ENCODE results near the gene MRPL28. TPM values are rescaled to one million over a fixed set of nuclear protein-coding genes. Genes with fewer than 3 reads are reported as not detected.
"Not testable (repeated sequence)": the region's sequence is repeated elsewhere in the genome, so short reads cannot be mapped to it uniquely, and the experiment has no call there.

The MRPL28 gene
- total and polyA plus RNA-seq, 2 donors from 2014 or later, result 59.1 to 201 TPM

DNA sequence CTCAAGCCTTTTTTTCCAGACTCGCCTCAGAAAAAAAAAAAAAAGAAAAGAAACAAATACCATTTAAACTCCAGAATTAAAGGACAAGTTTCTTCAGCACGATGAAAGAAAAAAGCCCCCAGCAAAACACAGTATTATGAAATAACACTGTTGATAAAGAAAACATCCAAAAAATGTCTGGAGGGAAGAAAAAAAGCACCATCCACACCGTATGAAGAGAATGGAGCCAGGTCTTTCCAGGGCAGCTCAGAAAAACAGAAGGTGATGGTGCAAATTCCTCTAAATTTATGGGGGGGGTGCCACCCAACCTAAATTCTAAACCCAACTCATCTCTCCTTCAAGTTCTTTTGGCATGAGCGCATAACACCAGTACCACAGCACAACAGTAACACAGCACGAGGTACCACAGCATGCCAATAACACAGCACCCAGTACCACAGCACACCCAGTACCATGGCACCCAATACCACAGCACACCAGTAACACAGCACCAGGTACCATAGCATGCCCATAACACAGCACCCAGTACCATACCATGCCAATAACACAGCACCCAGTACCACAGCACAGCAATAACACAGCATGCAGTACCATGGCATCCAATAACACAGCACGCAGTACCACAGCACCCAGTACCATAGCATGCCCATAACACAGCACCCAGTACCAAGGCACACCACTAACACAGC lies 36.8 kb downstream of the MRPL28 start:
- H3K4me3 ChIP-seq (ENCODE audit: low read length in 3 of 3), result no peak overlapping the region
- H3K4me1 ChIP-seq (ENCODE audit: control insufficient read depth in 2 of 3, insufficient read depth in 2 of 3, low read depth in 1 of 3, low read length in 3 of 3), result peaks cover 0 to 4% (median 0%) of the 10 kb centered on the region in 3 donors
- no peak for DNase-seq
- H3K27me3 ChIP-seq (ENCODE audit: control insufficient read depth, insufficient read depth, low read length), result no peaks in the 10 kb centered on the region
- H3K27ac ChIP-seq (ENCODE audit: low read depth in 2 of 2, low read length in 2 of 2), result no peak overlapping the region
- no peak overlapping the region for H3K9ac ChIP-seq (ENCODE audit: low read length in 3 of 3)
- intact Hi-C loops (cut with DNase I), result no loop called here
- H3K36me3 ChIP-seq (ENCODE audit: control insufficient read depth in 2 of 3, insufficient read depth in 3 of 3, low read length in 3 of 3), result no peaks in the 10 kb centered on the region
- H3K9me3 ChIP-seq (ENCODE audit: control insufficient read depth in 2 of 3, insufficient read depth in 1 of 3, low read length in 3 of 3), result no peaks in the 10 kb centered on the region
- TF ChIP-seq, protein P1, sequence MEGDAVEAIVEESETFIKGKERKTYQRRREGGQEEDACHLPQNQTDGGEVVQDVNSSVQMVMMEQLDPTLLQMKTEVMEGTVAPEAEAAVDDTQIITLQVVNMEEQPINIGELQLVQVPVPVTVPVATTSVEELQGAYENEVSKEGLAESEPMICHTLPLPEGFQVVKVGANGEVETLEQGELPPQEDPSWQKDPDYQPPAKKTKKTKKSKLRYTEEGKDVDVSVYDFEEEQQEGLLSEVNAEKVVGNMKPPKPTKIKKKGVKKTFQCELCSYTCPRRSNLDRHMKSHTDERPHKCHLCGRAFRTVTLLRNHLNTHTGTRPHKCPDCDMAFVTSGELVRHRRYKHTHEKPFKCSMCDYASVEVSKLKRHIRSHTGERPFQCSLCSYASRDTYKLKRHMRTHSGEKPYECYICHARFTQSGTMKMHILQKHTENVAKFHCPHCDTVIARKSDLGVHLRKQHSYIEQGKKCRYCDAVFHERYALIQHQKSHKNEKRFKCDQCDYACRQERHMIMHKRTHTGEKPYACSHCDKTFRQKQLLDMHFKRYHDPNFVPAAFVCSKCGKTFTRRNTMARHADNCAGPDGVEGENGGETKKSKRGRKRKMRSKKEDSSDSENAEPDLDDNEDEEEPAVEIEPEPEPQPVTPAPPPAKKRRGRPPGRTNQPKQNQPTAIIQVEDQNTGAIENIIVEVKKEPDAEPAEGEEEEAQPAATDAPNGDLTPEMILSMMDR (IDR thresholded peaks at IDR 0.05; ENCODE audit: borderline replicate concordance, extremely low read depth, insufficient read depth), result no peak
- FAIRE-seq, result no peak

DNA sequence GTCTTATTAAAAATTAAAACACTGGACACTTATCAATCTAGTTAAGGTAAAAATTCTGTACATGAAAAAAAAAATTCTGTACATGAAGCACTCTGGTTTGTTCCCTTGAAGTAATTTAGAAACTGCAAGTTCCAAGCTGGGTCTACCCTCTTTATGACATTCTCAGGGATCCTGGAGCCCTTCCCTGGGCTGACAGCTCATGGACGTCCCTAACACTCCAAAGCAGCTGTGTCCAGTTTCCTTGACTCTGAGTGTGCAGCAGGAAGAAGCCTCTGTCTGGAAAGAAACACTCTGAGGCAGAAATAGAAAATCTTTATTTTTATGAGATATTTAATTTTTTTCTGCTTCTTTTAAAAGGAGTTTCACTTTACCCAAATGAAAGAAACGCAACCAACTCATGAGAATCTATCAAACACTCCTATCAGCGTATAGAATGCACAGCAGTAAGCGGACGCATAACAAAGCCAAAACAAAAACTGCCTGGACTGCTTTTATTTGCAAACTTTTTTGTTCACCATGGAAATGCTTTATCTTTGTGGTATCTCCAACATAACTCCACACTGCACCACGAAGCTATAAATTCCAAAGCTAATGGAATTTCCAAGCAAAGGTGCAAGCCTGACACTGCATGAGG lies 39.0 kb downstream of the MRPL28 start:
- H3K9me3 ChIP-seq (ENCODE audit: control insufficient read depth in 2 of 3, insufficient read depth in 1 of 3, low read length in 3 of 3); H3K36me3 ChIP-seq (ENCODE audit: control insufficient read depth in 2 of 3, insufficient read depth in 3 of 3, low read length in 3 of 3); H3K9ac ChIP-seq (ENCODE audit: low read length in 3 of 3); FAIRE-seq; intact Hi-C loops (cut with DNase I); H3K27me3 ChIP-seq (ENCODE audit: control insufficient read depth, insufficient read depth, low read length); H3K27ac ChIP-seq (ENCODE audit: low read depth in 2 of 2, low read length in 2 of 2); H3K4me3 ChIP-seq (ENCODE audit: low read length in 3 of 3): not testable (repeated sequence)
- H3K4me1 ChIP-seq (ENCODE audit: control insufficient read depth in 2 of 3, insufficient read depth in 2 of 3, low read depth in 1 of 3, low read length in 3 of 3), result peaks cover 0 to 12% (median 5%) of the 10 kb centered on the region in 3 donors
- DNase-seq, result peak in 1 of 5 donors; percentile 73

DNA sequence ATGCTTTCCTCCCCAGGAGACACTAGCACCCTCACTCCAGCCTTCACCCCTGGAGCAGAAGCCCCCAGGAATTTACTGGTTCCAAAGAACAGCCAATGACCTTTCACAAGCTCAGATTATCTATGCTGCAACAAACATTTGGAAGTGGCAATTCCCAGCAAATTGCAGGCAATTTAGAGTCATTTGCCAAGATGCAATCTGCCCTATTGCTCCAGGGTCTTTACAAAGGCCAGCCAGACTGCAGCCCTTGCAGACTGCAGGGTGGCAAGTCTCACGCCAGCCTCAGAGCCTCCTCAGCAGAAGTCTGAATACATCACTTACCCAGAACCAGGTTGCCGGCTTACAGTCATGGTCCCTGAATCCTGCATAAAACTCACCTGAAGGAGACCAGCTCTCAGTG lies 39.6 kb downstream of the MRPL28 start:
- intact Hi-C loops (cut with DNase I), result no loop called here
- Histone ChIP-seq H3K4me1 (ENCODE audit: control insufficient read depth in 2 of 3, insufficient read depth in 2 of 3, low read depth in 1 of 3, low read length in 3 of 3) (peaks cover 0 to 12% (median 5%) of the 10 kb centered on the region in 3 donors), H3K9me3 (ENCODE audit: control insufficient read depth in 2 of 3, insufficient read depth in 1 of 3, low read length in 3 of 3) (no peaks in the 10 kb centered on the region), H3K36me3 (ENCODE audit: control insufficient read depth in 2 of 3, insufficient read depth in 3 of 3, low read length in 3 of 3) (no peaks in the 10 kb centered on the region), H3K27me3 (ENCODE audit: control insufficient read depth, insufficient read depth, low read length) (no peaks in the 10 kb centered on the region), H3K27ac (ENCODE audit: low read depth in 2 of 2, low read length in 2 of 2) (no peak overlapping the region), H3K4me3 (ENCODE audit: low read length in 3 of 3) (no peak overlapping the region), H3K9ac (ENCODE audit: low read length in 3 of 3) (no peak overlapping the region)
- TF ChIP-seq, protein P1 (IDR thresholded peaks at IDR 0.05; ENCODE audit: borderline replicate concordance, extremely low read depth, insufficient read depth), result no peak
- FAIRE-seq (no peak), DNase-seq (no peak)

DNA sequence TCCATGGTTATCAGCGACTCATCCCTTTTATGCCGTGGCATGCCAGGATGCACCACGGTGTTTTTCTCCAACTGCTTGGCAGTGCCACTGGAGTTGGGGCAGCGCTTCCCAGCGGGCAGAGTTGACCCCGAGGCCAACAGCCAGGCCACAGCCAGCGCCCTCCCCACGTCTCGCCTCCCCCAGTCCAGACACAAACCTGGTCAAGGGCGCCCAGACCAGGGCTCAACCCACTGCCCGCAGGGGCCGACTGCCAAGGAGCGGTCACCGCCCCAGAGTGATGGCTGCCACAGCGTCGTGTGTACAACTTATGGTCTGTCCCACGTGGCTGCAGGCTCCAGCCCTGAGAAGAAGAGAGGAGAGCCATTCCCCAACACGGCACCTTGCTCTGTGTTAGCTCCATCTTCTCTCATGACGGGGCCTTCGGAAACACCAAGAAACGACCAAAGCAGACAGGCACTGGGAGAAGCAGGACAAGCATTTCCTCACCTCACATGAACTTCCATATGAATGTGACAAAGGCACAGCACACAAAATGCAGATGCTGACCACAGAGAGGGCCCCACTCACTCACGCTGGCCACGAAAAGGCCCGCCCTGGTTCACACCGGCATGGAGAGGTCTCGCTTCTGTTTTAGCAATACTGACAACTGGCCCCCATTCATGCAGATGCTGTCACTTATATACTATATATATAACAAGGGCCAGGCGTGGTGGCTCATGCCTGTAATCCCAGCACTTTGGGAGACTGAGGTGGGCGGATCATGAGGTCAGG lies 44.8 kb downstream of the MRPL28 start:
- Histone ChIP-seq H3K9ac (ENCODE audit: low read length in 3 of 3) (no peak overlapping the region), H3K36me3 (ENCODE audit: control insufficient read depth in 2 of 3, insufficient read depth in 3 of 3, low read length in 3 of 3) (no peaks in the 10 kb centered on the region), H3K27ac (ENCODE audit: low read depth in 2 of 2, low read length in 2 of 2) (no peak overlapping the region), H3K4me3 (ENCODE audit: low read length in 3 of 3) (no peak overlapping the region), H3K4me1 (ENCODE audit: control insufficient read depth in 2 of 3, insufficient read depth in 2 of 3, low read depth in 1 of 3, low read length in 3 of 3) (peaks cover 0 to 8% (median 5%) of the 10 kb centered on the region in 3 donors), H3K27me3 (ENCODE audit: control insufficient read depth, insufficient read depth, low read length) (no peaks in the 10 kb centered on the region), H3K9me3 (ENCODE audit: control insufficient read depth in 2 of 3, insufficient read depth in 1 of 3, low read length in 3 of 3) (no peaks in the 10 kb centered on the region)
- TF ChIP-seq, protein P1 (IDR thresholded peaks at IDR 0.05; ENCODE audit: borderline replicate concordance, extremely low read depth, insufficient read depth), result no peak
- intact Hi-C loops (cut with DNase I), result no loop called here
- FAIRE-seq (no peak), DNase-seq (no peak)
